Brain microvascular endothelial cell (primary cell): ENCODE measurements around the gene ERC2.

Source experiments
- DNase-seq: peaks from one replicate; pipeline ENCODE4 v3.0.0-alpha.2; 2020
- H3K27ac ChIP-seq: fragments of 250-450 bp; sonication (Bioruptor Pico); 2 replicates; pipeline ENCODE4 v1.5.1; 2020; ENCODE audit warnings: mild to moderate bottlenecking, moderate library complexity
- H3K27me3 ChIP-seq: fragments of 250-450 bp; sonication (Bioruptor Pico); replicated peaks from 2 replicates; pipeline ENCODE4 v1.5.1; 2020; ENCODE audit warnings: mild to moderate bottlenecking
- H3K36me3 ChIP-seq: fragments of 250-450 bp; sonication (Bioruptor Pico); replicated peaks from 2 replicates; pipeline ENCODE4 v1.5.1; 2020; ENCODE audit warnings: mild to moderate bottlenecking
- H3K4me3 ChIP-seq: 2 replicates; pipeline ENCODE4 v1.5.1; 2011; ENCODE audit warnings: low read depth, mild to moderate bottlenecking, control low read depth, low read length, moderate library complexity
- in situ Hi-C: cut with HindIII; loops from 2 replicates; pipeline ENCODE4 v1.10.0; 2017; ENCODE audit warnings: low sequenced_read_pairs, low pct_ligation_motif_present
- TF ChIP-seq, protein P1 (sequence below): IDR thresholded peaks from 2 replicates; pipeline ENCODE4 v1.5.1; 2011; ENCODE audit warnings: low read depth, mild to moderate bottlenecking, moderate library complexity, low read length, control low read depth, inconsistent platforms; ENCODE audit errors: missing control alignments

The ERC2 gene

DNA sequence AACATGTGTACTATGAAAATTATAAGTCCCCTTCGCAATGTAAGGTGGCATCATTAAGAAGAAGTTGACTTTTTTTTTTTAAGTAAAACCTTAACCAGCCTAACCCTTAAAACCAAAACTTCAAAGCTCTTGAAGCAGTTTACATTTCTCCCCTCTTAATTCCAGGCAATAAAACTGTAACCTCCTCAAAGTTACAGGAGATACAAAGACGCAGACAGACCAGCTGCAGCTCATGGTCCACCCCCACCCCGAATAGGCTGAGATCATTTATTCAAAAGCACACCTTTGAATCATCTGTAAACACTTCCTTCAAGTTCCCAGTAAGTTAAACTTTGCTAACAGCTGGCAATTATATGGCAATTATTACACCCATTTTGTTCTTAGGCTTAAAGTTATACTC is 414.5 kb downstream of the ERC2 start:
- in situ Hi-C loops: no loop called here
- Histone ChIP-seq H3K27me3 (no peaks in the 10 kb centered on the region), H3K36me3 (no peaks in the 10 kb centered on the region), H3K4me3 (no peak overlapping the region), H3K27ac (no peak overlapping the region)
- no peak for DNase-seq
- TF ChIP-seq, protein P1, sequence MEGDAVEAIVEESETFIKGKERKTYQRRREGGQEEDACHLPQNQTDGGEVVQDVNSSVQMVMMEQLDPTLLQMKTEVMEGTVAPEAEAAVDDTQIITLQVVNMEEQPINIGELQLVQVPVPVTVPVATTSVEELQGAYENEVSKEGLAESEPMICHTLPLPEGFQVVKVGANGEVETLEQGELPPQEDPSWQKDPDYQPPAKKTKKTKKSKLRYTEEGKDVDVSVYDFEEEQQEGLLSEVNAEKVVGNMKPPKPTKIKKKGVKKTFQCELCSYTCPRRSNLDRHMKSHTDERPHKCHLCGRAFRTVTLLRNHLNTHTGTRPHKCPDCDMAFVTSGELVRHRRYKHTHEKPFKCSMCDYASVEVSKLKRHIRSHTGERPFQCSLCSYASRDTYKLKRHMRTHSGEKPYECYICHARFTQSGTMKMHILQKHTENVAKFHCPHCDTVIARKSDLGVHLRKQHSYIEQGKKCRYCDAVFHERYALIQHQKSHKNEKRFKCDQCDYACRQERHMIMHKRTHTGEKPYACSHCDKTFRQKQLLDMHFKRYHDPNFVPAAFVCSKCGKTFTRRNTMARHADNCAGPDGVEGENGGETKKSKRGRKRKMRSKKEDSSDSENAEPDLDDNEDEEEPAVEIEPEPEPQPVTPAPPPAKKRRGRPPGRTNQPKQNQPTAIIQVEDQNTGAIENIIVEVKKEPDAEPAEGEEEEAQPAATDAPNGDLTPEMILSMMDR: no peak

DNA sequence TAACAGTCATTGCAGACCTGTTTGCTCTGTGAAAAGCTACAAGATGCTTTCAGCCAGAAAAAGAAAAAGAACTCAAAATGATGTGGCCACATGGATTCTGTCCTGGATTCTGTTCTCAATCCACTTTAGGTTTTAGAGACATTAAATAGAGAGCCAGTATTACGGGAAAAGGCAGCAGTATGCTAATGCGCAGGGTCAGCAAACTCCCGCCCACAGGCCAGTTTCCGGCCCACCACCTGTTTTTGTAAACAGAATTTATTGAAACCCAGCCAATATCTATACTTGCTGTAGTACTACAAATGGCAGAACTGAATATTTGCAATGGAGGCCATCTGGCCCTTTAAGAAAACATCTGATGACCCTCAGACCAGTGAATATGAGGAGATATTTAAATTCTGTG is 416.1 kb downstream of the ERC2 start:
- TF ChIP-seq, protein P1: no peak
- in situ Hi-C loops: no loop called here
- Histone ChIP-seq H3K27me3 (peaks cover 2% of the 10 kb centered on the region), H3K27ac (no peak overlapping the region), H3K4me3 (no peak overlapping the region), H3K36me3 (no peaks in the 10 kb centered on the region)
- DNase-seq: no peak

DNA sequence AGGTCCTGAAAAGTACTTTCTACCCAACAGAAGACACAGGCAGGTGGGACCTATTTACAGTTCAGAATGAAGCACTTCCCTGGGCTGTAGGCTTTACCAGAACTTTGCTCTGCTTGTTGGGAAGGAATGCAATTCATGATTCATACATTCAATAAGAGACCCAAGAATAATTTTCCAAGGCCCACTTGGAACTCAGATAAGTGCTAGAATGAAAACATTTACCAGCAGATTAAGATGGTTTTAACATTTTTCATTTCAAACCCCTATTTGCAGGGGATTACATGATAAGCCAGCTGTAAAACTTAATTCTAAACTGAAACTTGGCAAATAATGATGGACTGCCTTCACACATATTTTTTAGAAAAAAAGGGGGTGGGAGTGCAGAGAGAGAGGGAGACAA is 417.2 kb downstream of the ERC2 start:
- Histone ChIP-seq H3K27me3 (peaks cover 2% of the 10 kb centered on the region), H3K4me3 (no peak overlapping the region), H3K27ac (no peak overlapping the region), H3K36me3 (no peaks in the 10 kb centered on the region)
- DNase-seq: no peak
- TF ChIP-seq, protein P1: no peak
- in situ Hi-C loops: no loop called here

DNA sequence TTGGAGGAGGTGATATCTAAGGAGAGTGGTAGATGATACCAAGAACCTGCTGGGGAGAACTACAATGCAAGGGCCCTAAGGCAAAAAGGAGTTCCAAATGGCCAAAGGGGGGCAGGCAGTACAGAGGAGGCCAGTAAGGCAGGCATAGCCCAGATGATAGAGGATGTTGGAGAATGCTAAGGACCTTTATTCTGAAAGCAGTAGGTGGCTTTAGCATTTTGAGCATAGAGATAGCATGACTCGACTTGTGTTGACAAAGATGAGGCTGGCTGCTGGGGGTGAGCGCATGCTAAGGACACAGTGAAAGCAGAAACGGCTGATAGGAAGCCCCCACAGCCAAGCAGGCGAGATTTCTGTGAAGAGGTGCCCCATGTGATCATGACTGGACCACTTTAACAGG is 419.3 kb downstream of the ERC2 start:
- Histone ChIP-seq H3K27me3 (peaks cover 2% of the 10 kb centered on the region), H3K4me3 (no peak overlapping the region), H3K27ac (no peak overlapping the region), H3K36me3 (no peaks in the 10 kb centered on the region)
- TF ChIP-seq, protein P1: no peak
- no peak for DNase-seq
- in situ Hi-C loops: no loop called here

DNA sequence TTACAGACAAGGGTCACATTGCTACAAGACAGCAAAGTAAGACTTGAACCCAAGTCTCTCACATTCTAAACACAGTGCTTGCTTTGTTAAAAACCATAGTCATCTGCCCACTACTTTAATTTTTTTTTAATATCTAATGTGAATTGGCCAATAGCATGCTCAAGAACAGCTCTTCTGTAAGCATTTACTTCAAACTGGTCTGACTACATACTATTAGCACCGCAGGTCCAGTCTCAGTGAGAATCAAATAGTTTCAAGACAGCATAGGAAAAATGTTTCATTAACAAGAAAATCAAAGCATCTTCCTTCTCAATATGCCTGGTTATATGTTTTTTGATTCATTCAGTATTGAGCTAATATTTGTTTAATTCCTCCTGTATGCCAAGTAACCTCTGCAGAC is 419.9 kb downstream of the ERC2 start:
- H3K4me3 ChIP-seq: no peak overlapping the region
- in situ Hi-C loops: no loop called here
- TF ChIP-seq, protein P1: no peak
- H3K27me3 ChIP-seq: peaks cover 2% of the 10 kb centered on the region
- H3K36me3 ChIP-seq: no peaks in the 10 kb centered on the region
- DNase-seq: no peak
- H3K27ac ChIP-seq: no peak overlapping the region

DNA sequence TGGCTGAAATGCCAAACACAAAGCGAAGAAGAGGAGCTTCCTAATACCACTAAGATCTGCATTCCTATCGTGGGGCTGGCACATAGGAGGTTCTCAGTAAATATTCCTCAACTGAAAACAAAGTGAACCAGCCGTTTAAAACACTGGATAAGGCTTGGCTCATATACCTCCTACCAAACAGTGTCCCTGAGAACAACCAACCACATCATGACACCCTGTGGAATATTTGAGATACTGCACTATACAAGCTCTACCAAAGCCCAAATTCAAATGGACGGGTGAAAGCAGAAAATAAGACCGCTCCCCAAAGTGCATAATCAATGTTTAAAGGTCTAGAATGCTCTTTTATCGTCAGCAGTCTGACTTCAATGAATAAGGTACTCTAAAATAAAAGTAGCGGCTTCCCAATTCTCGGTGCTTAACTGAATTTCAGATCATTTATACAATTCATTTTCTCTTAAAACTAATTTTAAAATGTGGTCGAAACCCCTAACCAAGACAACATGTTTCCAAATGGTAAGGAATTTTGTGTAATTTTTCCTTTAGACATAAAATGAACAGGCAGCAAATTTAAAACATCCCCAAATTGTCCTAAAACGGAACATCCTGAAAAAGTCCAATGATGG is 425.8 kb downstream of the ERC2 start:
- TF ChIP-seq, protein P1: peak; percentile 70
- in situ Hi-C loops: no loop called here
- DNase-seq: peak; percentile 38
- Histone ChIP-seq H3K27ac (no peak overlapping the region), H3K4me3 (no peak overlapping the region), H3K27me3 (peaks cover 3% of the 10 kb centered on the region), H3K36me3 (no peaks in the 10 kb centered on the region)
